Measurements from ENCODE around the gene SUMF1. TPM values are rescaled to one million over a fixed set of nuclear protein-coding genes. Genes with fewer than 3 reads are reported as not detected.

The SUMF1 gene
- total RNA-seq, 1 donor from 2014 or later, result 98.4 TPM

- no peaks in the 10 kb centered on the region for H3K4me1 ChIP-seq
- no peak for TF ChIP-seq CTCF (IDR thresholded peaks at IDR 0.05)
- no peak overlapping the region for H3K4me3 ChIP-seq
- intact Hi-C loops (cut with DNase I), result no loop called here
- peaks cover 0 to 28% of the 10 kb centered on the region in 2 donors for H3K9me3 ChIP-seq
- no peak for DNase-seq (ENCODE audit: low spot score in 2 of 2)
- no peaks in the 10 kb centered on the region for H3K27me3 ChIP-seq
- H3K27ac ChIP-seq, result no peak overlapping the region
- peaks cover 33 to 55% of the 10 kb centered on the region in 2 donors for H3K36me3 ChIP-seq
Measured at GRCh38 chr3:4314688-4315087, 152.4 kb downstream of the SUMF1 start.

- TF ChIP-seq CTCF (IDR thresholded peaks at IDR 0.05), result no peak
- Histone ChIP-seq H3K9me3 (peaks cover 0 to 28% of the 10 kb centered on the region in 2 donors), H3K27ac (no peak overlapping the region), H3K36me3 (peaks cover 33 to 55% of the 10 kb centered on the region in 2 donors), H3K4me1 (no peaks in the 10 kb centered on the region), H3K27me3 (no peaks in the 10 kb centered on the region), H3K4me3 (no peak overlapping the region)
- DNase-seq (ENCODE audit: low spot score in 2 of 2), result no peak
- intact Hi-C loops (cut with DNase I), result no loop called here
Measured at GRCh38 chr3:4313606-4314293, 153.3 kb downstream of the SUMF1 start.

GRCh38 chr3:4311496-4311895 is 155.6 kb downstream of the SUMF1 start:
- H3K27me3 ChIP-seq, result no peaks in the 10 kb centered on the region
- no peak overlapping the region for H3K4me3 ChIP-seq
- intact Hi-C loops (cut with DNase I), result no loop called here
- H3K27ac ChIP-seq, result no peak overlapping the region
- no peak for TF ChIP-seq CTCF (IDR thresholded peaks at IDR 0.05)
- H3K9me3 ChIP-seq, result peaks cover 0 to 8% of the 10 kb centered on the region in 2 donors
- peaks cover 28 to 37% of the 10 kb centered on the region in 2 donors for H3K36me3 ChIP-seq
- DNase-seq (ENCODE audit: low spot score in 2 of 2), result no peak
- H3K4me1 ChIP-seq, result peaks cover 0 to 13% of the 10 kb centered on the region in 2 donors

Other genes with a start within 250 kb of the SUMF1 start
- gene SETMAR, start 163.9 kb downstream of the SUMF1 start, total RNA-seq, result 13.6 TPM
- 121 TPM for gene ITPR1, start 26.1 kb upstream of the SUMF1 start, total RNA-seq

All from ascending aorta (tissue), 2 donors.